GM15510 (cell line): ENCODE measurements around the gene UBE2O.

Experiments used
- POLR2A ChIP-seq: IDR thresholded peaks from 3 replicates; pipeline ENCODE4 v1.6.1; 2011; ENCODE audit warnings: borderline replicate concordance; ENCODE audit not compliant: insufficient read length; ENCODE audit errors: extremely low read depth

The UBE2O gene

DNA sequence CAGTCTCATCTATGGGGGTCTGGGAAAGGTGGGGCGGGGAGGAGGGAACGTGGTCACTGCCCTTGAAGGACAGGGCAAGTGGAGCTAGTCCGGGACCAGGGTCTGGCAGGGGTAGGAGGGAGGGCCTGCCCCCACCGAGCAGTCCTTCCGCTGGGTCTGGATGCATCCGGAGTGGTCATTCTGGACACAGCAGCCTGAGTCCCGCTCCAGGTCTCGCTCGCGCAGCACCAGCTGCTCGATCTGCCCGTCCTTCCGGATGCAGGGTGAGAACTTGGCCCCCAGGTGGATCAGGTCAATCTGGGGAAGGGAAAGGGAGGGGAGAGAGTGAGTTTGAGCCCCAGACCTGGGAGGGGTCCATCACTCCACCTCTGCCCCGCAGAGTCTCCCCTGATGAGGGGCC, 21.3 kb upstream of the UBE2O start:
- no peak for TF ChIP-seq POLR2A

DNA sequence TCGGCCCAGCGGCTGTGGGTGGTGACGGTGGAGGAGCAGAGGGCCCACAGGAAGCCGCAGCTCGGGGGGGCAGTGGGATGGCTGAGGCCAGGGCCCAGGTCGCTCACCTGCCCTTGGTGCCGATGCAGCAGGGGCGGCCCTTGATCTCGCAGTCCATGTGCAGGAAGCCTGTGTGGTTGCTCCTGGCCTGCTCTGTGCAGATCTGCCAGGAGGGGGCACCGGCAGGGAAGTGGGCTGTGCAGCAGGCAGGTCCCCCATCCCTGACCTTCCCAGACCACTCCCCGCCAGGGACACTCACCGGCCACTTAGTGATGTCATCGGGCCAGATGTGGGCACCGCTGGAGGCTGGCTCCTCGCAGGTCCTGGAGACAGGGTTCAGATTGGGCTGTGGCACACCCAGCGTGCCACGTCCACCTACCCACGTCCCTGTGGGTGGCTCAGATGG, 20.6 kb upstream of the UBE2O start:
- TF ChIP-seq POLR2A: no peak

- no peak for TF ChIP-seq POLR2A
Observed at GRCh38 chr17:76472726-76473125, 19.8 kb upstream of the UBE2O start.

- TF ChIP-seq POLR2A: no peak
Observed at GRCh38 chr17:76472258-76472645, 19.3 kb upstream of the UBE2O start.

- no peak for TF ChIP-seq POLR2A
Observed at GRCh38 chr17:76471498-76472257, 18.7 kb upstream of the UBE2O start.

- no peak for TF ChIP-seq POLR2A
Observed at GRCh38 chr17:76469991-76470739, 17.2 kb upstream of the UBE2O start.

DNA sequence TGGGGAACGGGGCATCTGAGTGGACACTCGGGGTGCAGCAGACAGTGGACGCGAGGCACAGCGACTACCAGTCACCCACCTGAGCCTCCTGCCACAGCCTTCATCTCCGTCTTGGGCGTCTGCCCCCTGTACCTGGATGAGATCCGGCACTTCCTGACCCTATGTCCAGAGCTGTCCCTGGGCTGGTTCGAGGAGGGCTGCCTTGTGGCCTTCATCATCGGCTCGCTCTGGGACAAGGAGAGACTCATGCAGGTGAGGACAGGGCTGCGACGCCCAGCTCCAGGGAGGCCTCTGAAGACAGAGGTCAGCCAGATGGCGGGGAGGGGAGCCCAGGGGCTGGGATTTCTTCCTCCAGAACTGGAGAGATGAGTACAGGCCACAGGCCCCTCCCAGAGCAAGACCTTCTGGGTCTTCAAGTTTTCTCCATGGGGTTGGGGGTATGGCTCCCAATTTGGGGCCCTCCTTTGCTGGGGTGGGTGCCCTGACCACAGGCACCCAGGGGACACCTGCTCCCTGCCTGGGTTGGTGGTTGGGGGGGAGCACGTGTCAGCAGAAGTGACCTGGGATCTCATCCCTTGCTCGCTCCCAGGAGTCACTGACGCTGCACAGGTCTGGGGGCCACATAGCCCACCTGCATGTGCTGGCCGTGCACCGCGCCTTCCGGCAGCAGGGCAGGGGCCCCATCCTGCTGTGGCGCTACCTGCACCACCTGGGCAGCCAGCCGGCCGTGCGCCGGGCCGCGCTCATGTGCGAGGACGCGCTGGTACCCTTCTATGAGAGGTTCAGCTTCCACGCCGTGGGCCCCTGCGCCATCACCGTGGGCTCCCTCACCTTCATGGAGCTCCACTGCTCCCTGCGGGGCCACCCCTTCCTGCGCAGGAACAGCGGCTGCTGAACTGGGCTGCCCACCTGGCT, 16.4 kb upstream of the UBE2O start:
- TF ChIP-seq POLR2A: no peak

GRCh38 chr17:76468634-76469010, 15.7 kb upstream of the UBE2O start:
- TF ChIP-seq POLR2A: no peak

DNA sequence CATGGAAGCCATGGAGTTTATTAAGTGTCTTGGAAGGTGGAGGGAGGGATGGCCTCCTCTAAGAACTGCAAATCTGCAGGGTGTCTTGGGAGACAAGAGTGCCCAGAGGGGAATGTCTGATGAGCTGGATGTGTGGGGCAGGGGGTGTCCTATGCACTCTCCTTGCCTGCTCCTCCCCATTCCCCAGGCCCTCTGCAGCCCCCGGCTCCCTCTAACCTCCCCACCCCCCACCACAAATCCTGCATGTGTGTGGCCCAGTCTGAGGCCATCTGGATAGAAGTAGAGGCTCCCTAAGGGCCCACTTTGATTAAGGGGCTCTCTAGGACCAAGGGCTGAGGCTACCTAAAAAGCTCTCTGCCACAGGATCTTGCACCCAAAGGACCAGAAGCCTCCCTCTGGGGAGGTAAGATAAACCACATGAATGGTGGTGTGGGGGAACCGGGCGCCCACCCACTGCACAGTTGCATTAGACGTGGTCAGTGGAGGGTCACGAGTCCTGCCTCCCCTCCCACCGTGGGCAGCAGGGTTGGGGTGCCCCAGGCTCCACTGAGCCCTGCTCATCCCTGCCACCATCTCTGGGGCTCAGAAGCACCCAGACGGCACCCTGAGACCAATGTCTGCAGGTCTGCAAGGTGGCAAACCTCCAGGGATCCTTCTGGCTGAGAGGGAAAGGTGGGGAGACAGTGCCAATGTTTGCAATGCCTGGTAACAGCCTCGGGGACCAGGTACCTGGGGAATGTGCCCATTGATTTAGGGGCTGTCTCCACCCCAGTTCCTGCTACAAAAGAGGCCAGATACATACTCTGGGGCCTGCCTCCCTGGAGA, 15.1 kb upstream of the UBE2O start:
- no peak for TF ChIP-seq POLR2A

- no peak for TF ChIP-seq POLR2A
Observed at GRCh38 chr17:76467366-76467765, 14.4 kb upstream of the UBE2O start, which contains the start of gene AANAT. AANAT (plus strand) TSS chr17:76467603; CDS start chr17:76468747, 1,144 bp downstream.

- no peak for TF ChIP-seq POLR2A
Observed at GRCh38 chr17:76466775-76467130, 13.8 kb upstream of the UBE2O start.

- TF ChIP-seq POLR2A: no peak
Observed at GRCh38 chr17:76462556-76463290, 9.8 kb upstream of the UBE2O start.

GRCh38 chr17:76461765-76462555, 9.0 kb upstream of the UBE2O start:
- no peak for TF ChIP-seq POLR2A
